WTC11 (cell line): ENCODE measurements around the gene NSUN2. TPM values are rescaled to one million over a fixed set of nuclear protein-coding genes. Genes with fewer than 3 reads are reported as not detected.

Experiments
- ATAC-seq: fragments of 200-7000 bp; cut with Tn5 transposase; 2 replicates; pipeline ENCODE4 v1.10.0; 2021; ENCODE audit warnings: mild to moderate bottlenecking, moderate library complexity
- CTCF ChIA-PET: fragments of 300-600 bp; sonication (Branson Sonifier 250); formaldehyde crosslinking; loops from one replicate; lab custom pipeline; 2021; ENCODE audit warnings: antibody characterized with exemption; lab: Charles Lee
- POLR2A ChIA-PET: fragments of 350-600 bp; sonication (Branson Sonifier 250); formaldehyde crosslinking; loops from one replicate; lab custom pipeline; 2021; ENCODE audit warnings: antibody characterized with exemption; lab: Charles Lee
- DNase-seq: peaks from one replicate; pipeline ENCODE4 v3.0.0; 2021; ENCODE audit warnings: low spot score
- H3K27ac Mint-ChIP-seq: 2 replicates; pipeline ENCODE4 v1.8.0; 2021; ENCODE audit warnings: mixed read lengths
- H3K27me3 Mint-ChIP-seq: 2 replicates; pipeline ENCODE4 v1.8.0; 2021; ENCODE audit warnings: low read depth, mild to moderate bottlenecking, moderate library complexity, mixed read lengths
- H3K36me3 Mint-ChIP-seq: 2 replicates; pipeline ENCODE4 v1.8.0; 2021; ENCODE audit warnings: mixed read lengths
- H3K4me1 Mint-ChIP-seq: 2 replicates; pipeline ENCODE4 v1.8.0; 2022; ENCODE audit warnings: mixed read lengths
- H3K4me3 Mint-ChIP-seq: 2 replicates; pipeline ENCODE4 v1.8.0; 2021; ENCODE audit warnings: mild to moderate bottlenecking, moderate library complexity, mixed read lengths
- H3K9me3 Mint-ChIP-seq: 2 replicates; pipeline ENCODE4 v1.8.0; 2021; ENCODE audit warnings: mixed read lengths
- ELF4 ChIP-seq: sonication (generic); formaldehyde crosslinking; IDR thresholded peaks from 2 replicates; pipeline ENCODE4 v1.8.1; 2022; ENCODE audit warnings: low read depth, mild to moderate bottlenecking, moderate library complexity, missing genetic modification reagents
- ESRRA ChIP-seq: sonication (generic); formaldehyde crosslinking; IDR thresholded peaks from 2 replicates; pipeline ENCODE4 v1.8.1; 2022; ENCODE audit warnings: mild to moderate bottlenecking, missing genetic modification reagents, borderline replicate concordance
- FOXK1 ChIP-seq: sonication (generic); formaldehyde crosslinking; IDR thresholded peaks from 2 replicates; pipeline ENCODE4 v1.8.0; 2022; ENCODE audit warnings: mild to moderate bottlenecking, moderate library complexity, missing genetic modification reagents
- JUN ChIP-seq: sonication (generic); formaldehyde crosslinking; IDR thresholded peaks from 2 replicates; pipeline ENCODE4 v1.8.0; 2023; ENCODE audit warnings: mild to moderate bottlenecking, missing genetic modification reagents
- NFE2L1 ChIP-seq: sonication (generic); formaldehyde crosslinking; IDR thresholded peaks from 2 replicates; pipeline ENCODE4 v1.8.1; 2023; ENCODE audit warnings: missing genetic modification reagents
- PRRX2 ChIP-seq: fragments of 250-450 bp; sonication (Bioruptor Pico); IDR thresholded peaks from 2 replicates; pipeline ENCODE4 v1.8.0; 2021; ENCODE audit warnings: mild to moderate bottlenecking
- RELA ChIP-seq: sonication (generic); formaldehyde crosslinking; IDR thresholded peaks from 2 replicates; pipeline ENCODE4 v1.8.1; 2022; ENCODE audit warnings: missing genetic modification reagents, mild to moderate bottlenecking, borderline replicate concordance
- SMAD3 ChIP-seq: sonication (generic); formaldehyde crosslinking; IDR thresholded peaks from 2 replicates; pipeline ENCODE4 v1.8.0; 2022; ENCODE audit warnings: missing genetic modification reagents, mild to moderate bottlenecking, borderline replicate concordance
- SP1 ChIP-seq: sonication (generic); formaldehyde crosslinking; conservative IDR thresholded peaks from 2 replicates; pipeline ENCODE4 v1.8.1; 2022; ENCODE audit warnings: missing genetic modification reagents
- TEAD4 ChIP-seq: sonication (generic); formaldehyde crosslinking; IDR thresholded peaks from 2 replicates; pipeline ENCODE4 v1.8.0; 2022; ENCODE audit warnings: mild to moderate bottlenecking, missing genetic modification reagents
- ZNF396 ChIP-seq: fragments of 250-450 bp; sonication (Bioruptor Pico); IDR thresholded peaks from 2 replicates; pipeline ENCODE4 v1.8.0; 2021; ENCODE audit warnings: mild to moderate bottlenecking, moderate library complexity, borderline replicate concordance
- total RNA-seq: library from RNA; stranded (reverse); gene quantifications from 3 replicates; pipeline ENCODE4 v1.2.3, GENCODE V29; 2021
- TF ChIP-seq, protein P1 (sequence below): sonication (generic); formaldehyde crosslinking; conservative IDR thresholded peaks from 2 replicates; pipeline ENCODE4 v1.8.1; 2023; ENCODE audit warnings: mild to moderate bottlenecking, low read depth, missing genetic modification reagents, moderate library complexity
- TF ChIP-seq, protein P2 (sequence below): sonication (generic); formaldehyde crosslinking; IDR thresholded peaks from 2 replicates; pipeline ENCODE4 v1.8.0; 2022; ENCODE audit warnings: mild to moderate bottlenecking, missing genetic modification reagents
- TF ChIP-seq, protein P3 (sequence below): sonication (generic); formaldehyde crosslinking; IDR thresholded peaks from 2 replicates; pipeline ENCODE4 v1.8.0; 2022; ENCODE audit warnings: mild to moderate bottlenecking, missing genetic modification reagents
- TF ChIP-seq, protein P4 (sequence below): fragments of 250-450 bp; sonication (Bioruptor Pico); IDR thresholded peaks from 2 replicates; pipeline ENCODE4 v1.8.0; 2021; ENCODE audit warnings: mild to moderate bottlenecking
- TF ChIP-seq, protein P5 (sequence below): sonication (generic); formaldehyde crosslinking; IDR thresholded peaks from 2 replicates; pipeline ENCODE4 v1.8.0; 2023; ENCODE audit warnings: missing genetic modification reagents
- TF ChIP-seq, protein P6 (sequence below): fragments of 250-450 bp; sonication (Bioruptor Pico); IDR thresholded peaks from 2 replicates; pipeline ENCODE4 v1.9.0; 2021; ENCODE audit warnings: mild to moderate bottlenecking

The NSUN2 gene
- total RNA-seq, 1 experiment from 2014 or later: 88.4 TPM

DNA sequence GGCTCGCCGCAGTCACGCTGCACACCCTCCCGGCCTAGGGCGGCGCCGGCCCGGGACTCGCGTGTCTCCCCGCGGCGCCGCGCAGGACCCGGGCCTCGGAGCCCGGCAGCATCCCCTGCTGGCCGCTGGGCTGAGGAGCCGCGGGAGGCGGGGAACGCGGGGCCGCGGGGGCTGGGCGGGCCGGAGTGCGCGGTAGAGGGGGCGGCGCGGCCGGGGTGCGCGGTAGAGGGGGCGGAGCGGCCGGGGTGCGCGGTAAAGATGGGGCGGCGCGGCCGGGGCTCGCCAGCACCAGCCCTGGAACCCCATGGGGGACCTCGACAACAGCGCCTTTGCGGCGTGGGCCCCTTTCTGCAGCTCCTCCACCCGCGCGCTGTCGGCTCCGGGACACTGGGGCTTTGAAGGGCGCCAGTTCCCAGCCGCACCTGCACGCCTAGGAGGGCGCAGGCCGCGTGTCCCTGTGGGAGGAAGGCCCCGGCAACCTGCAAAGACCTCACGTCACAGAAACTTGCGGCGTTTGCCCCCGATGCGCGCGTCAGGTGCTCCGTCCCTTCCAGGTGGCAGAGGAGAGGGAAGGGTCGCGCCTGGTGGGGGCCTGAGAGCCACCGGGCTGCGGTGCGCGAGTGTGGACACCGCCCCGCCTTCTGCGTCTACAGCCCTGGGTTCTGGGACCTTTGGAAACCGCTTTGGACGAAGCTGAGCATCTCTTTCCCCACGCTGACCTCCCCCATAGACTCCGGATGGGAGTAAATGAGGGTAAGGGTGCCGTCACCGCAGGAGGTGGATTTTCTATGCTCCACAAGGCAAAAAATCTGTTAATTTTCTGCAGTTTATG is 49.6 kb downstream of the NSUN2 start:
- CTCF ChIA-PET: interaction anchor here (2.2 kb wide), 1 partner anchor 9 kb away, joined by 7 read pairs; no protein-coding TSS in a partner anchor
- Mint-ChIP-seq H3K27ac (no peak overlapping the region), H3K4me3 (peak overlapping the region; percentile 67), H3K27me3 (peaks cover 70% of the 10 kb centered on the region), H3K36me3 (no peaks in the 10 kb centered on the region), H3K4me1 (peaks cover 15% of the 10 kb centered on the region), H3K9me3 (peaks cover 8% of the 10 kb centered on the region)
- POLR2A ChIA-PET: no interaction called here
- DNase-seq (peak; percentile 61), ATAC-seq (peak; percentile 83)
- TF ChIP-seq NFE2L1 (CRISPR knock-in tag) (no peak), FOXK1 (CRISPR knock-in tag) (0 out of 2 replicates have a peak, but pooled peaks have one; percentile 26), SMAD3 (no peak), SP1 (CRISPR knock-in tag) (peak; percentile 53; the same call in 1 of the 2 replicates), RELA (0 out of 2 replicates have a peak, but pooled peaks have one; percentile 33), ELF4 (CRISPR knock-in tag) (no peak), TEAD4 (CRISPR knock-in tag) (0 out of 2 replicates have a peak, but pooled peaks have one; percentile 35)
- TF ChIP-seq, protein P1, sequence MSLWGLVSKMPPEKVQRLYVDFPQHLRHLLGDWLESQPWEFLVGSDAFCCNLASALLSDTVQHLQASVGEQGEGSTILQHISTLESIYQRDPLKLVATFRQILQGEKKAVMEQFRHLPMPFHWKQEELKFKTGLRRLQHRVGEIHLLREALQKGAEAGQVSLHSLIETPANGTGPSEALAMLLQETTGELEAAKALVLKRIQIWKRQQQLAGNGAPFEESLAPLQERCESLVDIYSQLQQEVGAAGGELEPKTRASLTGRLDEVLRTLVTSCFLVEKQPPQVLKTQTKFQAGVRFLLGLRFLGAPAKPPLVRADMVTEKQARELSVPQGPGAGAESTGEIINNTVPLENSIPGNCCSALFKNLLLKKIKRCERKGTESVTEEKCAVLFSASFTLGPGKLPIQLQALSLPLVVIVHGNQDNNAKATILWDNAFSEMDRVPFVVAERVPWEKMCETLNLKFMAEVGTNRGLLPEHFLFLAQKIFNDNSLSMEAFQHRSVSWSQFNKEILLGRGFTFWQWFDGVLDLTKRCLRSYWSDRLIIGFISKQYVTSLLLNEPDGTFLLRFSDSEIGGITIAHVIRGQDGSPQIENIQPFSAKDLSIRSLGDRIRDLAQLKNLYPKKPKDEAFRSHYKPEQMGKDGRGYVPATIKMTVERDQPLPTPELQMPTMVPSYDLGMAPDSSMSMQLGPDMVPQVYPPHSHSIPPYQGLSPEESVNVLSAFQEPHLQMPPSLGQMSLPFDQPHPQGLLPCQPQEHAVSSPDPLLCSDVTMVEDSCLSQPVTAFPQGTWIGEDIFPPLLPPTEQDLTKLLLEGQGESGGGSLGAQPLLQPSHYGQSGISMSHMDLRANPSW: no peak
- TF ChIP-seq, protein P2, sequence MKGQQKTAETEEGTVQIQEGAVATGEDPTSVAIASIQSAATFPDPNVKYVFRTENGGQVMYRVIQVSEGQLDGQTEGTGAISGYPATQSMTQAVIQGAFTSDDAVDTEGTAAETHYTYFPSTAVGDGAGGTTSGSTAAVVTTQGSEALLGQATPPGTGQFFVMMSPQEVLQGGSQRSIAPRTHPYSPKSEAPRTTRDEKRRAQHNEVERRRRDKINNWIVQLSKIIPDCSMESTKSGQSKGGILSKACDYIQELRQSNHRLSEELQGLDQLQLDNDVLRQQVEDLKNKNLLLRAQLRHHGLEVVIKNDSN (CRISPR knock-in tag): peak; percentile 18; the same call in 1 of the 2 replicates
- TF ChIP-seq, protein P3, sequence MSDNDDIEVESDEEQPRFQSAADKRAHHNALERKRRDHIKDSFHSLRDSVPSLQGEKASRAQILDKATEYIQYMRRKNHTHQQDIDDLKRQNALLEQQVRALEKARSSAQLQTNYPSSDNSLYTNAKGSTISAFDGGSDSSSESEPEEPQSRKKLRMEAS: 0 out of 2 replicates have a peak, but pooled peaks have one; percentile 51
- TF ChIP-seq, protein P4, sequence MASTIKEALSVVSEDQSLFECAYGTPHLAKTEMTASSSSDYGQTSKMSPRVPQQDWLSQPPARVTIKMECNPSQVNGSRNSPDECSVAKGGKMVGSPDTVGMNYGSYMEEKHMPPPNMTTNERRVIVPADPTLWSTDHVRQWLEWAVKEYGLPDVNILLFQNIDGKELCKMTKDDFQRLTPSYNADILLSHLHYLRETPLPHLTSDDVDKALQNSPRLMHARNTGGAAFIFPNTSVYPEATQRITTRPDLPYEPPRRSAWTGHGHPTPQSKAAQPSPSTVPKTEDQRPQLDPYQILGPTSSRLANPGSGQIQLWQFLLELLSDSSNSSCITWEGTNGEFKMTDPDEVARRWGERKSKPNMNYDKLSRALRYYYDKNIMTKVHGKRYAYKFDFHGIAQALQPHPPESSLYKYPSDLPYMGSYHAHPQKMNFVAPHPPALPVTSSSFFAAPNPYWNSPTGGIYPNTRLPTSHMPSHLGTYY (CRISPR knock-in tag): no peak

DNA sequence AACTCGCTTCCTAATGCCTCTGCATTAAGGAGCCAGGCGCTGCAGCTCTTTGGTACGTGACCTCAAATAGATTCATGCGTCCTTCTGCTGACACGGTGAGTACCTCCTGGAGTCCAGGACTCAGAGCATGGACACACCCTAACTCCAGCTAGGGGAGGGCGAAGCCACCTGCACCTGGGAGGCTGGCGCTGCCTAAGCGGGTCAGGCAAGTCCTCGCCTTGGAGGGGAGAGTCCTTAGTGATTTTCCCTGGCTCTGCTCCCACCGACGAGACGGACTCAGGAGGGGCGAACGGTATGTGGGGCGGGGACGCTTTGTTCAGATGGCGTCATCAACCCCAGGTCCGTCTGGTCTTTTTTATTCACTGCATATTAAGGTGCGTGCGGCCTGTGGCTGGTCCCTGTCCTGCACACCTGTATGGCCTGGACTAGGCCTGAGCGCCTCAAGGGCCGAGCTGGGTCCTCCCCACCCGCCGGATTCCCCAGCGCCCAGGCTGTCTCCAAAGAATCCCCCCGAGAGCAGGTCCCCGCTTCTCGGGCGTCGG is 50.3 kb downstream of the NSUN2 start:
- H3K27ac Mint-ChIP-seq: no peak overlapping the region
- no peak for TF ChIP-seq ESRRA (CRISPR knock-in tag)
- no peak for TF ChIP-seq PRRX2 (CRISPR knock-in tag)
- TF ChIP-seq, protein P5, sequence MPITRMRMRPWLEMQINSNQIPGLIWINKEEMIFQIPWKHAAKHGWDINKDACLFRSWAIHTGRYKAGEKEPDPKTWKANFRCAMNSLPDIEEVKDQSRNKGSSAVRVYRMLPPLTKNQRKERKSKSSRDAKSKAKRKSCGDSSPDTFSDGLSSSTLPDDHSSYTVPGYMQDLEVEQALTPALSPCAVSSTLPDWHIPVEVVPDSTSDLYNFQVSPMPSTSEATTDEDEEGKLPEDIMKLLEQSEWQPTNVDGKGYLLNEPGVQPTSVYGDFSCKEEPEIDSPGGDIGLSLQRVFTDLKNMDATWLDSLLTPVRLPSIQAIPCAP: no peak
- TF ChIP-seq ZNF396: no peak
- no peak for TF ChIP-seq JUN (CRISPR knock-in tag)
- TF ChIP-seq, protein P6, sequence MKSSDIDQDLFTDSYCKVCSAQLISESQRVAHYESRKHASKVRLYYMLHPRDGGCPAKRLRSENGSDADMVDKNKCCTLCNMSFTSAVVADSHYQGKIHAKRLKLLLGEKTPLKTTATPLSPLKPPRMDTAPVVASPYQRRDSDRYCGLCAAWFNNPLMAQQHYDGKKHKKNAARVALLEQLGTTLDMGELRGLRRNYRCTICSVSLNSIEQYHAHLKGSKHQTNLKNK: no peak
- no peaks in the 10 kb centered on the region for H3K36me3 Mint-ChIP-seq
- ChIA-PET CTCF (interaction anchor here (2.2 kb wide), 1 partner anchor 8 kb away, joined by 7 read pairs; no protein-coding TSS in a partner anchor), POLR2A (no interaction called here)
- peak overlapping the region; percentile 59 for H3K4me3 Mint-ChIP-seq
- ATAC-seq (peak; percentile 54), DNase-seq (no peak)
- H3K9me3 Mint-ChIP-seq: peaks cover 15% of the 10 kb centered on the region
- peaks cover 70% of the 10 kb centered on the region for H3K27me3 Mint-ChIP-seq
- peaks cover 15% of the 10 kb centered on the region for H3K4me1 Mint-ChIP-seq
